Upper lobe of left lung (tissue), 4 donors: ENCODE measurements around the gene PRR30.

Experiments
- EP300 ChIP-seq, 4 donors: sonication (generic); formaldehyde crosslinking; IDR thresholded peaks; one replicate each; pipeline ENCODE4 v1.5.1; 2017; ENCODE audit warnings: antibody characterized with exemption in 4 of 4, control low read depth in 2 of 4
- TF ChIP-seq, protein P1 (sequence below), 6 experiments: fragments of 450-650 bp in 4 of 6; fragments of 200-600 bp in 2 of 6; sonication (generic) in 2 of 6; IDR thresholded peaks; one replicate each; pipeline ENCODE4 v1.5.1; 2016 to 2019; ENCODE audit warnings: antibody characterized with exemption in 6 of 6

DNA sequence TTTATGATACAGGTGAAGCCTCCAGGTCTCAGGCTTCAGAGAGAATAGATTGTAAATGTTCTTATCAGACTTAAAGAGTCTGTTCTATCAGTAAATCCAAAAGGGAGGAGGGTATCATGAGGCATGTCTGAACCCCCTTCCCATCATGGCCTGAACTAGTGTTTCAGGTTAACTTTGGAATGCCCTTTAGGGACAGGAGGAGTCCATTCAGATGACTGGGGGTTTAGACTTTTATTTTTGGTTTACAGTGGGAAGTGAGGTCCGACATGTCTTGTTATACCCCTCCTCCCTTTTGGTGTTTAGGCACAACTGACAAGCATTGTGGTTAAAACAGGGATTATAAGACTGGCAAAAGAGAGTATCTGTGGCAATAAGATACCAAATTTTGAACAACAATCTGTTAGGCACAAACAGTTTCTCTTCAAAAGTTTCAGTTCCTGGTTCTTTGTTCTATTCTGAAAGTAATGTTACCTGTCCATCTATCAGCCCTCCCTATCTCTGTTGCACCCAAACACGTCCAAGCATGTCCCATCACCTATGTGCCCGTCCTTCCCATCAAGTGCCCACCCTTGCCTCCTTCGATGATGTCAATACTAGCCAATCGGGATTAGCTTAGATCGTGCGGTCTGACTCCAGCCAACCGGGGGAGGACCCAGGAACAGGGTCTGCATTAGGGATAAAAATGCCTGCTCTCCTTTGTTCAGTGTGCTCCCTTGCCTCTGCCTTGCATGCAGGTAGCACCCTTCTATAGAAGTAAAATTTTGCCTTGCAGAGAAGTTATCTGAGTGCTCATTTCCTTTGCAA, 26.0 kb upstream of the PRR30 start:
- TF ChIP-seq, protein P1, sequence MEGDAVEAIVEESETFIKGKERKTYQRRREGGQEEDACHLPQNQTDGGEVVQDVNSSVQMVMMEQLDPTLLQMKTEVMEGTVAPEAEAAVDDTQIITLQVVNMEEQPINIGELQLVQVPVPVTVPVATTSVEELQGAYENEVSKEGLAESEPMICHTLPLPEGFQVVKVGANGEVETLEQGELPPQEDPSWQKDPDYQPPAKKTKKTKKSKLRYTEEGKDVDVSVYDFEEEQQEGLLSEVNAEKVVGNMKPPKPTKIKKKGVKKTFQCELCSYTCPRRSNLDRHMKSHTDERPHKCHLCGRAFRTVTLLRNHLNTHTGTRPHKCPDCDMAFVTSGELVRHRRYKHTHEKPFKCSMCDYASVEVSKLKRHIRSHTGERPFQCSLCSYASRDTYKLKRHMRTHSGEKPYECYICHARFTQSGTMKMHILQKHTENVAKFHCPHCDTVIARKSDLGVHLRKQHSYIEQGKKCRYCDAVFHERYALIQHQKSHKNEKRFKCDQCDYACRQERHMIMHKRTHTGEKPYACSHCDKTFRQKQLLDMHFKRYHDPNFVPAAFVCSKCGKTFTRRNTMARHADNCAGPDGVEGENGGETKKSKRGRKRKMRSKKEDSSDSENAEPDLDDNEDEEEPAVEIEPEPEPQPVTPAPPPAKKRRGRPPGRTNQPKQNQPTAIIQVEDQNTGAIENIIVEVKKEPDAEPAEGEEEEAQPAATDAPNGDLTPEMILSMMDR (IDR thresholded peaks at IDR 0.05): no peak
- no peak for TF ChIP-seq EP300 (IDR thresholded peaks at IDR 0.05)
